HEK293T (cell line): ENCODE measurements around the gene ALDH16A1.

Experiments used
- BHLHE40 ChIP-seq: fragments of 450-650 bp; IDR thresholded peaks from 2 replicates; pipeline ENCODE4 v1.6.1; 2016; ENCODE audit warnings: mild to moderate bottlenecking, moderate library complexity, borderline replicate concordance
- ELF4 ChIP-seq: fragments of 450-650 bp; IDR thresholded peaks from 2 replicates; pipeline ENCODE4 v1.6.1; 2017; ENCODE audit warnings: antibody characterized with exemption
- FOXA1 ChIP-seq: fragments of 450-650 bp; IDR thresholded peaks from 2 replicates; pipeline ENCODE4 v1.6.1; 2016; ENCODE audit warnings: mild to moderate bottlenecking
- FOXK2 ChIP-seq: fragments of 450-650 bp; IDR thresholded peaks from 2 replicates; pipeline ENCODE4 v1.6.1; 2016; ENCODE audit warnings: mild to moderate bottlenecking
- HDGF ChIP-seq: fragments of 450-650 bp; IDR thresholded peaks from 2 replicates; pipeline ENCODE4 v1.6.1; 2017; ENCODE audit warnings: antibody characterized with exemption, borderline replicate concordance
- NFRKB ChIP-seq: fragments of 450-650 bp; IDR thresholded peaks from 2 replicates; pipeline ENCODE4 v1.6.1; 2016; ENCODE audit warnings: mild to moderate bottlenecking, moderate library complexity
- SP1 ChIP-seq: fragments of 450-650 bp; IDR thresholded peaks from 2 replicates; pipeline ENCODE4 v1.6.1; 2017
- TARDBP ChIP-seq: fragments of 450-650 bp; IDR thresholded peaks from 2 replicates; pipeline ENCODE4 v1.6.1; 2016
- ZNF384 ChIP-seq: fragments of 450-650 bp; IDR thresholded peaks from 2 replicates; pipeline ENCODE4 v1.6.1; 2016
- TF ChIP-seq, protein P1 (sequence below): fragments of 450-650 bp; IDR thresholded peaks from 2 replicates; pipeline ENCODE4 v1.6.1; 2016

DNA sequence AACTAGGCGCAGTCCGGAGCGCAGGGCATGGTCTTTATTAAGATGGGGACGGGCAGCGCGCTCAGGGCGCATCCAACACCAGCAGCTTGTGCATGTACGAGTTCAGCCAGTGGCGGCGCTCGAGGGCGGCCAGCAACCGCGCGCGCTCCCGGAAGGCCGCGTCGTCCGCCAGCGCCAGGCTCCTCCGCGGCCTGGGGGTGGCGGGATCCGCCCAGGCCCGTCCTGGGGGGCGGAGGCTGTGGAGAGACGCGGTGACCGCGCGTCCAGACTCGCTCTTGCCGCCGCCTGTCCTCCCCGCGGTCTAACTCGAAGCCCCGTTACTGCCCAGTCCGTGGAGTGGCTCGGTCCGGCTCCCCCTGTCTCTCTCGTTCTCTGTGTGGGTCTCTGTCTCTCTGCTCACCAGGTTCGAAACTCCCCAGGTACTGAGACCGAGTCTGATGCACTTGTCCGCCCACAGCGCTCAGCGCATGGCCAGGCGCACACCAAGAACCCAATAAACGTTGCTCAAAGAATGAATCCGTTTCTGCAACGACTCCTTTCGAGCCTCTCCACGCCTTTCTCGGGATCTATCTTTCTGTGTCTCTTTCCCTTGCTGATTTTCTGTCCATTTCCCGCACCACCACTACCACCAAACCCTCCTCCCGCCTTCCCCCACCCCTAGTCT is 30.5 kb upstream of the ALDH16A1 start:
- TF ChIP-seq HDGF, result no peak
- TF ChIP-seq FOXA1, result no peak
- no peak for TF ChIP-seq ZNF384
- TF ChIP-seq ELF4, result no peak
- TF ChIP-seq FOXK2, result no peak
- no peak for TF ChIP-seq SP1
- TF ChIP-seq NFRKB, result no peak
- no peak for TF ChIP-seq BHLHE40
- TF ChIP-seq, protein P1, sequence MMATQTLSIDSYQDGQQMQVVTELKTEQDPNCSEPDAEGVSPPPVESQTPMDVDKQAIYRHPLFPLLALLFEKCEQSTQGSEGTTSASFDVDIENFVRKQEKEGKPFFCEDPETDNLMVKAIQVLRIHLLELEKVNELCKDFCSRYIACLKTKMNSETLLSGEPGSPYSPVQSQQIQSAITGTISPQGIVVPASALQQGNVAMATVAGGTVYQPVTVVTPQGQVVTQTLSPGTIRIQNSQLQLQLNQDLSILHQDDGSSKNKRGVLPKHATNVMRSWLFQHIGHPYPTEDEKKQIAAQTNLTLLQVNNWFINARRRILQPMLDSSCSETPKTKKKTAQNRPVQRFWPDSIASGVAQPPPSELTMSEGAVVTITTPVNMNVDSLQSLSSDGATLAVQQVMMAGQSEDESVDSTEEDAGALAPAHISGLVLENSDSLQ, result no peak
- TF ChIP-seq TARDBP, result no peak
